Endothelial cell of umbilical vein (primary cell): Measurements from ENCODE around the gene VIM. TPM values are rescaled to one million over a fixed set of nuclear protein-coding genes. Genes with fewer than 3 reads are reported as not detected.

Experiments
- BruUV-seq: library from RNA; stranded (reverse); fragments of 400-500 nt; replicated peaks from 2 replicates; lab custom pipeline; 2021; lab: Mats Ljungman, UMichigan
- CTCF ChIA-PET: fragments of 300-600, 350-600 bp; sonication (Branson Sonifier 250); formaldehyde crosslinking; loops from one replicate; lab custom pipeline; 2021; ENCODE audit warnings: antibody characterized with exemption, inconsistent platforms; lab: Charles Lee
- POLR2A ChIA-PET: fragments of 300-600, 350-600 bp; sonication (Branson Sonifier 250); formaldehyde crosslinking; loops from one replicate; lab custom pipeline; 2021; ENCODE audit warnings: antibody characterized with exemption, inconsistent platforms; lab: Charles Lee
- DNase-seq: peaks from one replicate; pipeline ENCODE4 v3.0.0-alpha.2; 2011; ENCODE audit warnings: low read depth, low spot score
- FAIRE-seq: peaks from 2 replicates; lab custom pipeline; 2011; peaks lifted over from hg19 to GRCh38; lab: Jason Lieb, UNC
- H2AFZ ChIP-seq: 2 replicates; pipeline ENCODE4 v1.6.0; 2012; ENCODE audit warnings: low read depth, low read length, control low read depth, inconsistent platforms
- H3K27ac ChIP-seq: 2 replicates; pipeline ENCODE4 v1.5.1; 2011; ENCODE audit warnings: low read depth, mild to moderate bottlenecking, control low read depth, low read length, moderate library complexity; ENCODE audit not compliant: insufficient read depth
- H3K27me3 ChIP-seq, 2 experiments: 2 replicates each; pipeline versions ENCODE4 v1.6.0 to v1.6.1; 2011; ENCODE audit warnings: low read length in 2 of 2, mixed read lengths in 1 of 2; ENCODE audit not compliant: control insufficient read depth in 2 of 2, insufficient read depth in 2 of 2
- H3K36me3 ChIP-seq, 2 experiments: 2 replicates in 1 of 2; 3 replicates in 1 of 2; pipeline ENCODE4 v1.5.1; 2011; ENCODE audit warnings: low read length in 2 of 2, mild to moderate bottlenecking in 1 of 2, moderate library complexity in 1 of 2; ENCODE audit not compliant: control insufficient read depth in 2 of 2, insufficient read depth in 2 of 2; ENCODE audit errors: extremely low read depth in 1 of 2
- H3K4me1 ChIP-seq: 3 replicates; pipeline ENCODE4 v1.5.1; 2011; ENCODE audit warnings: mild to moderate bottlenecking, low read length; ENCODE audit not compliant: control insufficient read depth, insufficient read depth; ENCODE audit errors: extremely low read depth
- H3K4me2 ChIP-seq: 2 replicates; pipeline ENCODE4 v1.6.1; 2011; ENCODE audit warnings: low read length, control low read depth, mixed read lengths; ENCODE audit not compliant: insufficient read depth
- H3K4me3 ChIP-seq, 3 experiments: fragments of 200-600 bp in 1 of 3; sonication (generic), shearing (Covaris generic) in 1 of 3; replicated peaks in 1 of 3; 2 replicates each; pipeline ENCODE4 v1.5.1; 2011 to 2016; ENCODE audit warnings: control low read depth in 3 of 3, low read length in 3 of 3, mild to moderate bottlenecking in 2 of 3, inconsistent platforms in 1 of 3, low read depth in 1 of 3, moderate library complexity in 1 of 3; ENCODE audit not compliant: insufficient read depth in 1 of 3
- H3K79me2 ChIP-seq: 2 replicates; pipeline ENCODE4 v1.6.0; 2012; ENCODE audit warnings: low read length, inconsistent platforms; ENCODE audit not compliant: control insufficient read depth, insufficient read depth
- H3K9ac ChIP-seq: replicated peaks from 2 replicates; pipeline ENCODE3; 2011; ENCODE audit warnings: low read length, control low read depth; ENCODE audit not compliant: insufficient read depth; ENCODE audit errors: extremely low read depth
- H3K9me1 ChIP-seq: replicated peaks from 3 replicates; pipeline ENCODE4 v1.6.0; 2011; ENCODE audit warnings: mild to moderate bottlenecking, low read length; ENCODE audit not compliant: control insufficient read depth, insufficient read depth; ENCODE audit errors: extremely low read depth
- H3K9me3 ChIP-seq: replicated peaks from 2 replicates; pipeline ENCODE4 v1.5.1; 2012; ENCODE audit warnings: low read length, inconsistent platforms; ENCODE audit not compliant: control insufficient read depth, insufficient read depth
- H4K20me1 ChIP-seq: replicated peaks from 2 replicates; pipeline ENCODE3; 2011; ENCODE audit warnings: mild to moderate bottlenecking, low read length; ENCODE audit not compliant: control insufficient read depth, insufficient read depth; ENCODE audit errors: extremely low read depth
- CTCF ChIP-seq, 2 donors: IDR thresholded peaks; 1 replicate in 1 of 2; 2 replicates in 1 of 2; pipeline ENCODE4 v1.5.1; 2011; ENCODE audit warnings: low read length in 2 of 2, mild to moderate bottlenecking in 2 of 2, moderate library complexity in 2 of 2, control low read depth in 1 of 2, inconsistent platforms in 1 of 2, low read depth in 1 of 2; ENCODE audit not compliant: insufficient read depth in 1 of 2; ENCODE audit errors: extremely low read depth in 1 of 2
- EZH2 ChIP-seq: IDR thresholded peaks from 2 replicates; pipeline ENCODE4 v1.6.1; 2012; ENCODE audit warnings: borderline replicate concordance, low read depth, mild to moderate bottlenecking, moderate library complexity, low read length, inconsistent platforms; ENCODE audit not compliant: severe bottlenecking
- FOS ChIP-seq: IDR thresholded peaks from 2 replicates; pipeline ENCODE4 v1.6.1; 2011; ENCODE audit warnings: mild to moderate bottlenecking, low read length, moderate library complexity, borderline replicate concordance; ENCODE audit not compliant: insufficient read depth
- GATA2 ChIP-seq: IDR thresholded peaks from 2 replicates; pipeline ENCODE4 v1.7.0; 2011; ENCODE audit warnings: low read depth, mild to moderate bottlenecking, moderate library complexity, mixed read lengths, low read length; ENCODE audit not compliant: insufficient read length, insufficient read depth
- JUN ChIP-seq: IDR thresholded peaks from 2 replicates; pipeline ENCODE4 v1.6.1; 2011; ENCODE audit warnings: borderline replicate concordance, low read depth; ENCODE audit not compliant: insufficient read length, insufficient read depth
- MAX ChIP-seq: IDR thresholded peaks from 2 replicates; pipeline ENCODE4 v1.6.1; 2011; ENCODE audit not compliant: insufficient read depth, insufficient read length
- MYC ChIP-seq: IDR thresholded peaks from one replicate; pipeline ENCODE4 v1.6.1; 2011; ENCODE audit warnings: mild to moderate bottlenecking, low read depth, low read length
- POLR2A ChIP-seq: IDR thresholded peaks from 2 replicates; pipeline ENCODE4 v1.6.1; 2012; ENCODE audit warnings: low read depth, mild to moderate bottlenecking, control low read depth, low read length
- POLR2AphosphoS5 ChIP-seq: IDR thresholded peaks from 2 replicates; pipeline ENCODE4 v1.6.1; 2012; ENCODE audit warnings: low read depth, mild to moderate bottlenecking, control low read depth, low read length, moderate library complexity; ENCODE audit not compliant: insufficient read depth
- dilution Hi-C: fragments of 300-500 bp; cut with MboI; formaldehyde crosslinking; loops from one replicate; pipeline ENCODE4 v1.15.0; 2019; ENCODE audit warnings: low sequenced_read_pairs; ENCODE audit not compliant: extremely low pct_ligation_motif_present
- intact Hi-C: fragments of 100-400 bp; cut with micrococcal nuclease; formaldehyde crosslinking; loops from one replicate; pipeline ENCODE4 v1.10.0; 2022
- polyA plus RNA-seq, 4 experiments: library from polyadenylated mRNA; depleted of rRNA in 3 of 4; stranded (reverse) in 3 of 4; unstranded in 1 of 4; fragments of >200 nt; gene quantifications; 2 replicates each; pipeline versions ENCODE4 v1.2.1 to v1.2.3, GENCODE V29; 2011 to 2012; ENCODE audit warnings: missing spikeins in 1 of 4
- total RNA-seq: library from RNA; stranded (reverse); gene quantifications from 2 replicates; pipeline ENCODE4 v1.2.3, GENCODE V29; 2021

VIM gene
- total and polyA plus RNA-seq, 2 donors (not counting 3 experiments of a cell fraction or from before 2014, with no cell fraction given) = 5,699 to 5,781 TPM

- dilution Hi-C loops = no loop called here
- intact Hi-C loops = no loop called here
Measured at GRCh38 chr10:17220652-17221100, 7.4 kb upstream of the VIM start.

More at GRCh38 chr10:17220652-17221100, 7.4 kb upstream of the VIM start:
- POLR2A ChIA-PET = interaction anchor here (0.6 kb wide), 1 partner anchor 21 kb away, joined by 3 read pairs; no protein-coding TSS in a partner anchor
- BruUV-seq = no TSS peak
- CTCF ChIA-PET = interaction anchor here (0.7 to 1.1 kb wide), 3 partner anchors 8 to 316 kb away, joined by 3 read pairs; no protein-coding TSS in a partner anchor
- Histone ChIP-seq H3K9me3 (no peaks in the 10 kb centered on the region), H3K4me1 (peaks cover 11% of the 10 kb centered on the region), H3K36me3 (no peaks in the 10 kb centered on the region), H3K79me2 (no peaks in the 10 kb centered on the region), H3K27ac (no peak overlapping the region), H3K9me1 (no peaks in the 10 kb centered on the region), H3K4me2 (no peak overlapping the region), H4K20me1 (no peaks in the 10 kb centered on the region), H2AFZ (no peak overlapping the region), H3K4me3 (no peak overlapping the region), H3K27me3 (no peaks in the 10 kb centered on the region), H3K9ac (no peak overlapping the region)
- DNase-seq (no peak), FAIRE-seq (no peak)
- TF ChIP-seq EZH2 (no peak), POLR2AphosphoS5 (no peak), FOS (no peak), CTCF (IDR thresholded peaks at IDR 0.05; ENCODE audit: extremely low read depth in 1 of 2, insufficient read depth in 1 of 2, low read depth in 1 of 2, low read length in 2 of 2) (no peak), POLR2A (no peak), MAX (no peak), MYC (no peak), GATA2 (no peak), JUN (no peak)
